ENCODE measurements around the gene UBAC2.

The UBAC2 gene

DNA sequence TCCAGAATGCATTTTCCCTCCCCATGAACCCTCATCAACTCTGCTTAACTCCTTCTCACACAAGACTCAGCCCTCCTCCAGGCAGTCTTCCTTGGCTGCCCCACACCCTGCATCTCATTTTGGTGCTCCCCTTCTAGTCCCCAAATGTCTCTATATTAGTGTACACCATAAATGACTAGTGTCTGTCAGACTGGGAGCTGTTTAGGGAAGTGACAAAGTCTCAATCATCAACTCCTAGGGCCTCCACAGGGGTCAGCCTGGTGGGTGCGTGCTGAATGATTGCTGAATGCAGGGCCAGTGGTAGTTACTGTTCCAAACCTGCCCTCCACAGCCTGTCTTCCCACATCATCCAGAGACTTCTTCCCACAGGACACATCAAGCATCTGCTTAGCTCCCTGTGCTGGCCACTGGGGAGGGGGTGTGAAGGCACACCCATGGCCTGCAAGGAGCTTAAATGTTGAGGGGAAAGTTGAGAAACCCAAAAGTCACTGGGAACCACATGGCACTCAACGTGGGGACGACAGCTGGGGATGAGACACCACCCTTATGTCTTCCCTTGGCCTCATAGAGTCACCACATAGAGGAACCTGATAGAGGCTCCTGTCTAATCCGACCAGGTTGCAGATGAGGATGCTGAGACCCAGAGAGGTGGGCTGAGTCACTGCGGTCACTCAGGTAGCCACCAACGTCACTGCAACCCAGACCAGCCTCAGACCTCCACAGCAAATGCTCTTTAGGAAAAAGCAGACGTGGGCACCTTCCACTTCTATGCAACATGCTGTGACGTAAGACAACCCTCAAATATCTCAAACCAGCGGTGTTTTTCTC is 221.3 kb downstream of the UBAC2 start:
- FAIRE-seq: no peak

DNA sequence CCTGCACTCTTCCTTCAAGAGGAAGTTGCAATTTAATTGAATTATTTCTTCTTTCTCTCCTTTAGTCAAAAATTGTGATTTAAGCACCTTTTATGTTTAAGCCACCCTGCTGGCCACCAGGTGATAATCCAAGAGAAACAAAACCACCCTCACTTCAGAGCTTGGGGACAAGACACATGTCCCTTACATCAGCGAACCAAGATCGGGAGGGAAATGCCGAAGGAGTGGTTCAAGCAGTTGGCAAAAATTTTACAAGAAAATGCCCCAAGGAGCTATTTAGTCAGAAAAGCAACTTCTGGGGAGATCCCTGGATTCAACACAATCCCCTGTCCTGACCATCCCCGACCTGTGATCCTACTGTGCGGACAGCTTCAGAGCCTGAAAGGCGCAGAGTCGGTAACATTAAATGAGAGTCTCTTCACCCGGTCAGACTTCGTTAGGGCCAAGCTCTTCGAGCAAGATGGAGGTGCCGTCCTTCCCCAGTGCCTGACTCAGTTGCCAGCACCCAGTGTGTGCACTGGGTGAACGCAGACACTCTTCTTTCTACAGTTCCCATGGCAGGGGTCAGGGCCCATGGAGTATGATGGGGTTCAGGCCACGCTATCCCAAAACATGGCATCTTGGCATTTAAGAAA is 222.0 kb downstream of the UBAC2 start:
- FAIRE-seq: no peak

DNA sequence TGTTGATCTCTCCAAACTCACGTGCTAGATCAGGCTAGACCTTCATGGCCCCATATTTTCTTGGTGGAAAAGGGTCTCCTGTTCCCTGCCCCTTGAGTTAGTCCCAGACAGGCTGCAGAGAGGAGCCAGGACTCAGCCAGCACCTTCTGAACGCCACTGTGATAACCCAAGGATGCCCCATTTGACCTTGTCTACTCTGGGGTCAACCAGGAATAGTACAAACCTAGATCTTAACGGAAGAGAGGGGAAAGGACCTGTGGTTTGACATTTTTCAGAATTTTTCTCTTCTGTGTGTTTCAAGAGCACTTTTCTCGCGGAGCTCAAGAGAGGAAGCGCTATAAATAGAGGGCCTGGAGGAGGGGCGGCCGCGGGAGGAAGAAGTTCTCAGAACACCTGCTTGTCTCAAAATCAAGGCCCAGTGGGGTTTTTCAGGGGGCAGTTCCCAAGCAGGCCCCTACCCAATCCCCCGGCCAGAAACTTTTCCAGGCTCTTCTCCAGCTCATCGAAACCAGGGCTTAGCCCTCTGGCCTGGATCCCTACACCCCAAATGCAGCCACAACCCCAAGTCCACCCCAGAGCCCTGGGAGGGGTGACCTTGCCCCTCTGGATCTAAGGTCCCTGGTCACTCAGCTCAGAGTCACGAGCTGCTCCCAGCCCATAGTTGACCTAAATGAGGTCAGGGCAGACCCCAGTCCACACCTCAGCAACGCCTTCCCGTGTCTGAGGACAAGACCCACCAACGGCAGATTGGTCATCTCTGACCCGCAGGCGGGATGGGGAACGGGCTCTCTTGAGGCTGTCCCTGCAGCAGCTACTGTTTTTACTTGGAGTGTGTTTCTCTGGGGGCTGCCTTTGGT is 225.1 kb downstream of the UBAC2 start:
- FAIRE-seq: no peak

DNA sequence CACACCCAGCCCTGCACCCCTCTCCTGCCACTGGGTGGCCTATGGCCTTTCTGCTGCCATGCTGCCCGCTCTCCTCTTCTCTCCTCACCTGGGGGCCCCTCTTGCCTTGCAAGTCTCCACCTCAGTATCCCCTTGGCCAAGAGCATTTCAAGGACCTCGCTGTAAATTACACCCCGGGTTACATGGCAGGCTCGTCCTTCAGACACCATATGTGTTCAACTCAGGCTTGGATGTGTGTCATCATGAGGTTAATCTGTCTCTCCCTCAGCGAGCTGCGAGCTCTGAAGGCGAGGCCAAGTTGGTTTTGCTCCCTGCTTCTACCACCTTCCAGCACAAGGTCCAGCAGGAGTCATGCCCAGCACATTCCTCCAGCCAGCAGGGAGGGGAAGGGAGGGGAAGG is 225.8 kb downstream of the UBAC2 start:
- no peak for FAIRE-seq

DNA sequence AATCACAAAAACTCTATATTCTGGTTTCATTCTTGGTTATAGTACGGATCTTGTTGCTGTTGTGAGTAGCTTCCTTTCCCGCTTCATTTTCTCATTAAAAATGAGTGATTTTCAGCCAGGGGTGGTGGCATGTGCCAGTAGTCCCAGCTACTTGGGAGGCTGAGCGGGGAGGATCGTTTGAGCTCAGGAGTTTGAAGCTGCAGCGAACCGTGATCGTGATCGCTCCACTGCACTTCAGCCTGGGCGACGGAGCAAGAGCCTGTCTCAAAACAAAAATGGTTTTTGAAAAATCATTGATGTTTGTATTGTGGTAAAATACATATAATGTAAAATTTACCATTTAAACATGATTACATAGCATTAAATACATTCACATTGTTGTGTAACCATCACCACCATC is 229.0 kb downstream of the UBAC2 start:
- FAIRE-seq: no peak

DNA sequence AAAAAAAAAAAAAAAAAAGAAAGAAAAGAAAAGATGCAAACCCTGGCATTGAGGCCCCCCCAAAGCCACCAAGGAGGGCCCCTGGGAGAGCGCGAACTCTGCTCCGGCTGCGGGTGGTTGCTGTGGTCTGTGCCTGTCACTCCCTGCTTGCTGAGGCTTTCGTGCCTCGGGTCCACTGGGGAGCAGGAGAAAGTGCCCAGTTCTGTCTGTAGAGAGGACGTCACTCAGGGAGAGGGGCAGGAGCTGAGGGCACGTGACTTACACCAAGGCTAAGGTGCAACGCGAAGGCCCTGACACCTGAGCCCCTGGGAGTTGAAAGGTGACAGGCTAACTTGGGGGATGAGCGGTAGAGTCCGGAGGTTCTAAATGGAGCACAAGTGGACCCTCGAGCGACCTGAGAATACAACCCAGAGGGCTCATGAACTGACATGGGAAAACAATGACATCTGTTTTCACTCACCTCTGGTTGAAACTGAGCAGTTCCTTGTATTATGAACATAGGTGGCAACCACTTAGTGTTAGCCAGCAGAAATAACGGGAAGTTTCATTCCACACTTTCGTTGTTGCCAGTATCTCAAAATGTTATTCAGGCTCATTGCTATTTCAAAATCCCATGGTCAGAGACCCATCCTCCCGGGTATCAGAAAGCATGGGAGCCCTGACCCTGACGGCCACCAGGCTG is 231.4 kb downstream of the UBAC2 start:
- no peak for FAIRE-seq

DNA sequence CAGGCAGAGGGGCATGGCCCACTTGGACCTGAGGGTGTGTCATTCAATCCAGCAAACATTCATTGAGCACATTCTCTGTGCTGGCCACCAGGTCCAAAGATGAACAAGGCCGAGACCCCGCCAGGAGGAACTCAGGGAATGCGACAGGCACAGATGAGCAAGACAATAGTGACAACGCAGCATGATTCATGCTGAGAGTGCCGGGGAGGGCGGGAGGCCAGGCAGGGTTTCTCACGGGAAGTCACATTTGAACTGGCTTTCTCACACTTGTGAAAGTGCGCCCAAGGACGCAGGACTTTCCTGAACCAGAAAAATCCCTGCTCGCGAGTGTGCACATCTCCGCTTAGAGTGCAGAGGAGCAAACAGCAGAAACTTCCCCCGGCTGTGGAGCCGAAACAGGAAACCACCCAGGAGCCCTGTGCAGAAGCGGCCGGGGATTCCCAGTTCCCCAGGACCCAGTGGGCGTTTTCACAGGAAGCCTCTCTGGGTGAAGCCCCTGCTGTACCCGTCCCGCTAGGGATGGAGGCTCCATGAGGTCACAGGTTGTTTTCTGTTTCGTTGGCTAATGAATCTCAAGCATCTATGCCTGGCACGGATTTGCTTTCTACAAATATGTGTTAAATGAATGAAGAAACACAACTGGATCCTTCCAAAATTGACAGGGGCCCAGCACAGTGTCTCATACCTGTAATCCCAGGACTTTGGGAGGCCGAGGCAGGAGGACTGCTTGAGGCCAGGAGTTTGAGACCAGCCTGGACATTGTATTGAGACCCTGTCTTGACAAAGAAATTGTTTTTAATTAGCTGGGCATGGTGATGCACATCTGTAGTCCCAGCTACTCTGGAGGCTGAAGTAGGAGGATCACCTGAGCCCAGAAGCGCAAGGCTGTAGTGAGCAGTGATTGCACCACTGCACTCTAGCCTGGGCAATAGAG is 232.2 kb downstream of the UBAC2 start:
- FAIRE-seq: no peak

DNA sequence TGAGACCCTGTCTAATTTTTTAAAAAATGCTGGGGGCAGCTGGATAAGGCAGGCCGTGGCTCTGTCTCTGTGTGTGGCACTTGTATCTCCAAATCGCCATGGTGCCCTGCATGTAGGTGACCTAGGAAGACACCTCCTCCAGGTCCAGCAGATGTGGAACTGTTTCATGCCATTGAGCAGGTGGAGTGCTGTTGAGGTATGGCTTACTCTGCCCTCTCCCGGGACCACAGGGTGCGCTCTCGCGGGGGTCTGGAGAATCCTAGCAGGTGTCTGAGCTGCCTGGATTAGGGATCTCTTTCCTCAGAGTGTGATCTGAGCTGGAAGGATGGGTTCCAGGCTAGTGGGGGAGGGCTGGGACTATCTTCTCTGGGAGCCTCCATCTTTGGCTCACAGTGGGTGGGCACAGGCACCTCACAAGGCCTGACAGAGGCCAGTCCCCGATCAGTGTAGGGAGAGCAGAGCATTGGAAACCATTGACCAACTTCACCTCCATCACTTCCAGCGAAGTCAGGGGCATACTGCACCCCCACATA is 233.0 kb downstream of the UBAC2 start:
- no peak for FAIRE-seq

DNA sequence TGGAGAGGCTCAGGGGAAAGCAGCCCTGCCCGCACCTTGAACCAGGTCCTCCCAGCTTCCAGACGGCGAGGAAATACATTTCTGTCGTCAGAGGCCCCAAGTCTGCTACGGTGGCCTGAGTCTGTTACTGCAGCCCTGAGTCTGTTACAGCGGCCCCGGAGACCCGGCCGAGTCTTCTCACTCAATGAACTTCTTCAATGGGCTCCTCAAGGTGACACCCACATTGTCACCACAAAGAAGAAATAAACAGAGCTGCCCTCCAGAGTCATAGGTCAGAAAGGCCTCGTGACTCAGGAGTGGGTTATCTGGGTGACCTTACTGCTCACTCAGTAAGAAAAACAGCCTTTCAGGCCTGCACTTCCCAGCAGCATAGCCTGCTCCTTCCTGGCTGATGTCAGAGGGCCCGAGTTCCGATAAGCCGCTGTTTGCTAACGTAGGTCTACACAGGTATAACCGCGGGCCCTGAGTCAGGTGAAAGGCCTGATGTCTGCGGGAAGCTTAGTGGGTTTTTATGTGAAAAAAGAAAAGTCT is 233.7 kb downstream of the UBAC2 start:
- no peak for FAIRE-seq

DNA sequence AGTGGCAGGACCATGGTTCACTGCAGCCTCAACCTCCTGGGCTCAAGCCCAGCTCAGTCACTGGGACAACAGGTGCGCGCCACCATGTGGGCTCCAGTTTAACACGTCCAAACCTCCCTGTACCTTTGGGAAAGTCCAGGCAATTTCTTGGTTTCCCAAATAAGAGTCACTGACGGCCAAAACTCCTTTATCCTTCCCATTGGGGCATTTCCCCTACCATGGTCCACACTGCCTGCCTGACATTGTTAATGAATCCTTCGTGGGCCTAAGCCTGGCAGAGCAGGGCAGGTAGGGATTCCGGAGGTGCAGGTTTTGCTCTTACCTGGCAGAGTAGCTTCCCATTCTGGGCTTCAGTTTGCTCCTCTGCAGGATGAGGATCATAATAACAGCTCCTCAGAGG is 234.5 kb downstream of the UBAC2 start:
- FAIRE-seq: no peak

DNA sequence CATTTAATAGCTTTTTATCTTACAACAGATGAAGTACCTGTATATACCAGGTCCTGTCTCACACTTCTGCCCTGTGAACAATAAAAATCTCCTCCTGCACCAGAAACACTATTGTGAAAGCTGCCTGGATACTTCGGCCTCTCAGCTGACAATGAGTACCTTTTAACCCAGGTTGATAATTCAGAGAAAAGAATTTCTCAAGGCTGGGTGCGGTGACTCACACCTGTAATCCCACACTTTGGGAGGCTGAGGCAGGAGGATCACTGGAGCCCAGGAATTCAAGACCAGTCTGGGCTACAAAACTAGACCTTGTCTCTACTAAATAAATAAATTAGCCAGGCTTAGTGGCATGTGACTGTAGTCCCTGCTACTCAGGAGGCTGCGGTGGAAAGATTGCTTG is 235.3 kb downstream of the UBAC2 start:
- FAIRE-seq: no peak
